Tongue (tissue), 2 donors: ENCODE results near the gene SRSF10. TPM values are rescaled to one million over a fixed set of nuclear protein-coding genes. Genes with fewer than 3 reads are reported as not detected.

Source experiments
- small RNA-seq: library from RNA; depleted of rRNA; stranded (forward); fragments of <200 nt; gene quantifications from one replicate; pipeline ENCODE3, GENCODE V24; 2014; ENCODE audit warnings: low replicate concordance
- total RNA-seq: library from RNA; depleted of rRNA; stranded (reverse); fragments of >200 nt; gene quantifications from one replicate; pipeline ENCODE4 v1.2.3, GENCODE V29; 2014

The SRSF10 gene
- total RNA-seq, 1 donor from 2014 or later: 127 TPM

Small RNA genes within 50 kb of the gene (small RNA-seq; reads per million reads assigned to genes)
- not detected for gene MIR378F

Other genes with a start within 250 kb of the SRSF10 start
- 21.4 TPM for gene ELOA, start 236.9 kb downstream of the SRSF10 start, total RNA-seq
- gene PITHD1, start 201.9 kb downstream of the SRSF10 start, total RNA-seq: 43.8 TPM
- gene LYPLA2, start 189.2 kb downstream of the SRSF10 start, total RNA-seq: 17.1 TPM
- 30.6 TPM for gene GALE, start 179.6 kb downstream of the SRSF10 start, total RNA-seq
- gene HMGCL, start 154.9 kb downstream of the SRSF10 start, total RNA-seq: 40.6 TPM
- 21.4 TPM for gene FUCA1, start 112.0 kb downstream of the SRSF10 start, total RNA-seq
- not detected for gene CNR2, start 67.0 kb downstream of the SRSF10 start, total RNA-seq
- gene PNRC2, start 20.5 kb downstream of the SRSF10 start, total RNA-seq: 155 TPM
- gene MYOM3, start 131.8 kb upstream of the SRSF10 start, total RNA-seq: 440 TPM
- 1.2 TPM for gene IL22RA1, start 162.8 kb upstream of the SRSF10 start, total RNA-seq
- 0.62 TPM for gene IFNLR1, start 207.0 kb upstream of the SRSF10 start, total RNA-seq